A204.1 (cell line): ENCODE measurements around the gene DCHS2.

ENCODE experiments used
- FAIRE-seq: peaks from 2 replicates; lab custom pipeline; 2012; peaks lifted over from hg19 to GRCh38; lab: Jason Lieb, UNC

The DCHS2 gene

GRCh38 chr4:154450966-154451365, 40.6 kb downstream of the DCHS2 start:
- no peak for FAIRE-seq

DNA sequence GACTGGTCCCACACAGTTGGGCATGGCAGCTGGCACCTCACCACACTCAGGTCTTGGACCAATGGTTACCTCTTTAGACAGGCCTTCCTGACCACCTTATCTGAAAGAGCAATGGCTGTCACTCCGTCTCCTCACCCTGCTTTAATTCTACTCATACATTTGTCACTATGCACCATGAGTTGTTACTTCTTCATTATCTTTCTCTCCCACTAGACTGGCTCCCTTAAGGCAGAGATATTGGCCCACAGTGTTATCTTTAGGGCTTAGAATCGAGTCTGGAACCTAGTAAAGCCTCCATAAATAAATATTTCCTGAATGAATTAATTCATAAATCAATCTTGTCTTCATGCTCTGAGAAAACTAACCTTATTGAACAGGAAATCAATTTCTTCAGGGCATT, 46.6 kb downstream of the DCHS2 start:
- no peak for FAIRE-seq

- no peak for FAIRE-seq
Observed at GRCh38 chr4:154441982-154442381, 49.6 kb downstream of the DCHS2 start.

DNA sequence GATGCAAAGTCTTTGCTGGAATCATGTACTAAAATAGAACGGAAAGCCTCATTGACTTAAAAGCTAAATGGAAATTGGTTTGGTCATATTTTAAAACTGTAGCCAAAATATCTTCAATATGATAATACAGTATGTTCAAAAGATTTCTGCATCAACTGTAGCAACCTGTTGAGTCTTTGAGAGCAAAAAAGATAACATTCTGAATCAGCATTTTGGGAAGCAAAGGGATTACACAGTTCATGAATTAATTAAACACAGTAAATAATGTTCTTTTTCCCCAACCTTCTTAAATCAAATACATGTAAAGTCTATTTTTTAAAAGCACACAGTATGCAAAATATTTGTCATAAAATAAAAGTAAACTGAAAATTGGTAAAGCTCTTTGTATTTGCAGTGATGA, 50.5 kb downstream of the DCHS2 start:
- FAIRE-seq, result no peak

DNA sequence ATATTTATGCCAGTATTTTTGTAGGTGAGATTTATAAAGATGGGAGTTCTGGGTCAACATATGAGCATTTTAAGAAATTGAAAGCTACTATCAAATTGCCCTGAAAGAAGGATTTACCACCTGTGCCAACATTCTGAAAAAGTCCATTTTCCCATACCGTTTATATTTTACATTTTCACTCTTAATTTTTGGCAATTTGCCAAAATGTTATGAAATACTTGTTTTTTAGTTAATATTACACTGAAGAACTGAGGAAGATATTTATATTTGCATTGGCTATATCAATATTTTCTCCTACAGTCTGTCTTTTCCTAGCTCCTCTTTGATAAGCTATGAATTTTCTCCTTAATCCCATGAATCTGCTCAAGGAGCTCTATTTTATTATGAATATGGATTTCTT, 52.4 kb downstream of the DCHS2 start:
- no peak for FAIRE-seq

GRCh38 chr4:154435895-154436294, 55.7 kb downstream of the DCHS2 start:
- FAIRE-seq, result no peak

DNA sequence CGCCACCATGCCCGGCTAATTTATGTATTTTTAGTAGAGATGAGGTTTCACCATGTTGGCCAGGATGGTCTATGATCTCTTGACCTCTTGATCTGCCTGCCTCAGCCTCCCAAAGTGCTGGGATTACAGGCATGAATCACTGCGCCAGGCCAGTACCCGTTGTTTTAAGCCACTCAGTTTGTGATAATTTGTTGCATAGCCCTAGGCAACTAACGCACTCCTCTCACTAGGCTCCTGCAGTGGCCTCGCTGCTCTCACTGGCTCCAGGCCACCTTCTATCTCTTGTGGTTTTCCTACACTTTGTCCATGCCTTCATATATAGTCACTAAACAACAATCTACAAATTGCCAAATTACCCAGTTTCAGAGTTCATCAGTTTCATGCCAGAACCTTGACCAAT, 58.1 kb downstream of the DCHS2 start:
- FAIRE-seq, result no peak

DNA sequence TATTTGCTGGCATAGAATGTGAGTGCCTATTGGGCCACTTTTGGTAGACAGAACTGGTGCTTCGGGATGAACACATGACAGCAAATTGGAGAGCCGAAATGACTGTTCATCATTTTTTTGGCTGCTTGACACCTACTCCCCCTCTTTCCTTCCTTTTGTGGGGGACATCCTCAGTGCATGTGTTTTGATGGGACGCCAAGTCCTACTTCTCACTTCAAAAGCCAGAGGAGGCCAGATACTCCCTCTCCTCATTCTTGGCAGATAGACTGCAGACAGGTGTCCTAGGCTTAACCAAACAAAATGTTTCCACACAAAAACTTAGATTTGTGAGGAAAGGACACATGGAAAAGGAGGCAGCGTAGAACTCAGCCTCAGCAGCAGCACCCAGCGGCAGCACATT, 62.4 kb downstream of the DCHS2 start:
- no peak for FAIRE-seq

- FAIRE-seq, result no peak
Observed at GRCh38 chr4:154427149-154427548, 64.5 kb downstream of the DCHS2 start.

- no peak for FAIRE-seq
Observed at GRCh38 chr4:154425514-154425913, 66.1 kb downstream of the DCHS2 start.

- FAIRE-seq, result no peak
Observed at GRCh38 chr4:154424810-154425484, 66.7 kb downstream of the DCHS2 start.

- FAIRE-seq, result no peak
Observed at GRCh38 chr4:154422152-154422551, 69.4 kb downstream of the DCHS2 start.

DNA sequence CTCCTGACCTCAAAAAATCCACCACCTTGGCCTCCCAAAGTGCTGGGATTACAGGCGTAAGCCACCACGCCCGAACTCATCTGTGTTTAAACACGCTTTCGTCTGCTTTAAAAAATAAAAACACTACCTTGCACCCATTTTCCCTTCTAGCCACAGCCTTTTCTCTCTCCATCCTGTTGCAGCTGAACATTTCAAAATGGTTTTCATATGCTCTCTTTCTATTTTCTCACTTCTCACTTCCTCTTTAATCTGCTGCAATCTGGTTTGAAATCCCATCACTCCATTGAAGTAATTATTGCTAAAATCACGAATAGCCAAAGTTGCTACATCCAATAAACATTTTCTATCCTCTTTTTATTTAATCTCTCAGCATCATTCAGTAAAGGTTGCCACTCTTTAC, 70.0 kb downstream of the DCHS2 start:
- FAIRE-seq, result no peak

DNA sequence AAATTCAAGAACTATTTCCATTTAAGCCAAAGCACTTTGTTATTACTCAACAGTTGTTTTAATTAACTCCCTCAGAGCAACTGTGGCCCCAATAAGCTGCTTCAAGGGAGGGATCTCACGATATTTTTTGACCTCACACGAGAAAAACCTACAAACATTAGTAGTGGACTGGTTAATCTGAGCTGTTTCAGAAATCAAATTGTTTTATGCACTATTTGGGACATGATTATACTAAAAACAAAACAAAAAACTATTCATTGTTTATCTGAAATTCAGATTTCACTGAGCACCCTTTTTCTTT, 74.3 kb downstream of the DCHS2 start:
- FAIRE-seq, result no peak

GRCh38 chr4:154416190-154416547, 75.4 kb downstream of the DCHS2 start:
- FAIRE-seq, result no peak

DNA sequence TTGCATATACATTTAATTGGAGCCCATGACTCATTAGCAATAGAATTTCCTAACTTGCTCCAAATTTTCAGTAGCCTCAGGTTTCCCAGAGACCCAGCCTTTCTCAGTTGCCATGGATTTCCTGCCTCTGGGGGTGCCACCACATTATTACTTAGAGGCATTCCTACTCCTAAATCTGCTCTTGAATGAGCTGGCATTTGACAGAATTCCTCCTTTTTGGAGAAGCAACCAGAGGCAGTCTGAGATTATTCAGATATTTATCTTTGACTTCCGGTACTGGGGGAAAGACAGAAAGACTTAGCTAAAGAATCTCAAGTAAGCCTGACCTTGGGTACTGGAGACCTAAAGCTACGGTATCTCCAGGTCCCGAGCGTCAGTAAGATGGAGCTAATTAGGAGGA, 76.3 kb downstream of the DCHS2 start:
- FAIRE-seq, result no peak

- FAIRE-seq, result no peak
Observed at GRCh38 chr4:154414796-154415195, 76.8 kb downstream of the DCHS2 start.

DNA sequence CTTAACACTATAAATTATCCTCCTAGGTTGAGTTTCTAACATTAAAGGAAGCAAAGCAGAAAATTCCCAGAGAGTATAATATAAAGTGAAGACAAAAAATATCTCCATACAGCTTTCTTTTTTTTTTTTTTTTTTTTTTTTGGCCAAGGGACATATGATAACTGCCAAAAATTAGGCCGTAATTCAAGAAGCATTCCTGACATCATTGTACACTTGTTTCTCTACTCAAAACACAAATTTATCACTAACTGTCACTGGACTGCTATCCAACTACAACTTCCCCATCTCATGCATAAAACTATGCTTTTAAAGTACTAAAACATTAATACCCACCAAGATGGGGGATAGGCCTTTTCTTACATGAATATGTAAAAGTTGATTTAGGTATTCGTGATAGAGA, 77.2 kb downstream of the DCHS2 start:
- FAIRE-seq, result no peak

DNA sequence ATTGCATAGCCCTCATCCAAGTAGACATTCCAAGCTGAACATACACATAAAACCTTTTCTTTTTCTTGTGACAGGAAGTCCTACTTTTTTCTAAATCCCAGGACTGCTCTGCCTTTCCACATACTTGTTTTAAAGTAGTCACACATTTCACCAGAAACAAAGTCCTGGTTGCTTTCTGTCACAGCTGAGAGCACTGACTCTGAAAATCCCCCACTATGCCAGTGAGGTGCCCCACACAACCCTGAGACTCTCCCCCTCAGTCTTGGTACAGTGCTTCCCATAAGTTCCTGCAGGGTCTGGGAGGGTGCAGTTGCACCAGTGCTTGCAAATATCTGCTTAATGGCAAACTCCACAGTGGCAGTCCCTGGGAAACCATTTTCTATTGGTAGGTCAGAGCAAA, 84.2 kb downstream of the DCHS2 start:
- FAIRE-seq, result no peak

- no peak for FAIRE-seq
Observed at GRCh38 chr4:154406018-154406795, 85.4 kb downstream of the DCHS2 start.

GRCh38 chr4:154399259-154399974, 92.2 kb downstream of the DCHS2 start:
- no peak for FAIRE-seq

GRCh38 chr4:154390324-154390723, 101.3 kb downstream of the DCHS2 start:
- FAIRE-seq, result no peak

DNA sequence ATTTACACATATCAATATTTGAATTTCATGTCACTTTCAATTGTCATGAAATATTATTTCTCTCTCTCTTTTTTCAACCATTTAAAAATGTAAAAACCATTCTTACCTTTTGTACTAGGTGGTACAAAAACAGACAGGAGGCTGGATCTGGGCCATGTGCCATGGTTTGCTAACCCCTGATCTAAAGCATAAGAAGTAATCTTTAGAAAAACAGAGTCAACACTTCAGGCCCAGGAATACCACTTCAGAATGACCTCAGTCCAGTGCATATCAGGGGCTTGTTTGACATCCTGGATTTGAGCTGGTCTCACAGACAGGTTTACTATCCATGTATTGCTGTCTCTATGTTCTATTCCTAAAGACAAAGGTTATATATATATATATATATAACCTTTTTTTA, 102.5 kb downstream of the DCHS2 start:
- FAIRE-seq, result no peak

DNA sequence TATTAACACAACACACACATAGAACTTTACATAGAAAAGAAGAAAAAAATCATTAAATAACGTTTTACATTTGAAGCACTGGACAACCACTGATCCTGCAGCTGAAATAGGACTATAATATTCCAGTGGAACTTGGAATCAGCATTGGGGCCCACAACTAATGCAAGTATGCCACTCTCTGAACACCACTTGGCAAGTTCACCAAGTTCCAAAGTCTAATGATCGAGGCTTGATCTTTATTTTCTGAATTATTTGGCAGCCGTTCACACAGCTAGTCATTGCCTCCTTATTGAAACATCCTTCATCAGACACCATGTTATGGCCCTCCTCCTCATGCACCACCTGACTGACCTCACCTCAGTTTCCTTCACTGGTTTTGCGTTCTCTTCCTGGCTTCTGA, 107.6 kb downstream of the DCHS2 start:
- no peak for FAIRE-seq
